IPS-18c (cell line): ENCODE data around the gene TUBGCP2.
"Not testable (repeated sequence)": the region's sequence is repeated elsewhere in the genome, so short reads cannot be mapped to it uniquely, and the experiment has no call there.

Experiments
- H3K4me3 ChIP-seq: 2 replicates; pipeline ENCODE4 v1.7.0; 2013; ENCODE audit warnings: low read depth, mild to moderate bottlenecking, low read length, moderate library complexity; ENCODE audit not compliant: insufficient read depth
- H3K9me3 ChIP-seq: one replicate; pipeline ENCODE4 v1.6.1; 2013; ENCODE audit warnings: mild to moderate bottlenecking, low read length, moderate library complexity; ENCODE audit not compliant: control insufficient read depth, insufficient read depth

TUBGCP2 gene

DNA sequence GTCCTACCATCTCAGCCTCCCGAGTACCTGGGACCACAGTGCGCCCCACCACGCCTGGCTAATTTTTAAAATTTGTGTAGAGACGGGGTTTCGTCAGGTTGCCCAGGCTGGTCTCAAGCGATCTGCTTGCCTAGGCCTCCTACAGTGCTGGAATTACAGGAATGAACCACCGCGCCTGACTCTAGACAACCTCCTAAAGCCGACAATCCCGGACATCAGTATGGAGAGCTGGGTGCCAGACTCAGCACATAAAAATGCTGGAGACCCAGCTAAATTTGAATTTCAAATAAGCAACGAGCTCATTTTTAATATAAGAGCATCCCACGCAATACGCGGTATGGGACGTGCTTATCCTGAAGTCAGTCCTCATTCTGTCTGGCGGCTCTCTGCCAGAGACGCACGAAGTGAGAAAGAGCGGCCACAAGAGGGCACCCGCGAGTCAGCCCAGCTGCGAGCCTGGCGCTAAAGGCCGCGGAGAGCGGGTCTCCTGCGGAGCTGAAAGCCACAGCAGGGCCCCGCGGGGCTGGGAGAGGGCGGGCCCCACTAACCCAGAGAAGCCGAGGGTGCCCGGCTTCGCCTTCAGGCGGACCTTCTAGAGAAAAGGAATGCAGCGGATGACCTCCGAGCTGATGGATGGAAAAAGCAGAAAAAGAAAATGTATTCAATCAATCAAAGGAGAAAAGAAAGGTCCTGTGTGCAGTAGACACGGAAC lies 21.0 kb upstream of the TUBGCP2 start:
- no peak overlapping the region for H3K4me3 ChIP-seq

GRCh38 chr10:133328358-133329343 lies 20.0 kb upstream of the TUBGCP2 start:
- Histone ChIP-seq H3K4me3 (no peak overlapping the region), H3K9me3 (peaks cover 5% of the 10 kb centered on the region)

More for the DNA sequence above, 21.0 kb upstream of the TUBGCP2 start:
- H3K9me3 ChIP-seq, result peaks cover 5% of the 10 kb centered on the region

DNA sequence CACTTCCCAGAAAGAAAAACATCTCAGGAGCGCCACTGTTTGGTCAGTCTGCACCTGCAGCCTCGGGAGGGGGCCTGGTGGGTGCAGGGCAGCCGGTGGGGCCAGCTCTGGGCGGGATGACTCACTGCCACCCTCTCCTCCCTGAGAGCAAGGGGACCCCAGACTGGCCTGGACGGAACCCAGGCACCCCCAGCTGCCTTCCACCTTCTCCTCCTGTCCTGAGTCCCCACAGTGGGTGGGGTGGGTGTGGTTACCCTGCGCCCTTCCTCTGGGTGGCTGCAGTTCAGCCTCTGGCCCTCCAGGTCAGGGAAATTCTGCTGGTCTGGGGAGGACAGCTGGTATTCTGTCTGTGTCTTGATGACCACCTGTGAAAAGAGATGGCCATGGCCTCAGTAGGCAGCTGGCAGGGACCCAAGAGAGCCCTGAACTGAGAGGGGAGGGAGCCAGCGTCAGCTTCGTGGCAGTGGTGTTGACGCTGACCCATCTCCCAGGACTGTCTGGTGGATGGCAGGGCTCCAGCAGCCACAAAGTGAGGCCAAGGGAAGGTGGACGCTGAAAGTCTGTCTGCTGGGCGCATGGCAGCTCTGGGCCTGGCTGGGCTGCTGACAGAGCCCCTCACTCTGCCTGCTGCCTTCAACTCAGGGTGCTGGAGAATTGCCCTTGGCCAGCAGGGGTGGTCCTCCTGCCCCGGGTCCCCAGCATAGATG lies 19.1 kb upstream of the TUBGCP2 start:
- peaks cover 5% of the 10 kb centered on the region for H3K9me3 ChIP-seq
- no peak overlapping the region for H3K4me3 ChIP-seq

DNA sequence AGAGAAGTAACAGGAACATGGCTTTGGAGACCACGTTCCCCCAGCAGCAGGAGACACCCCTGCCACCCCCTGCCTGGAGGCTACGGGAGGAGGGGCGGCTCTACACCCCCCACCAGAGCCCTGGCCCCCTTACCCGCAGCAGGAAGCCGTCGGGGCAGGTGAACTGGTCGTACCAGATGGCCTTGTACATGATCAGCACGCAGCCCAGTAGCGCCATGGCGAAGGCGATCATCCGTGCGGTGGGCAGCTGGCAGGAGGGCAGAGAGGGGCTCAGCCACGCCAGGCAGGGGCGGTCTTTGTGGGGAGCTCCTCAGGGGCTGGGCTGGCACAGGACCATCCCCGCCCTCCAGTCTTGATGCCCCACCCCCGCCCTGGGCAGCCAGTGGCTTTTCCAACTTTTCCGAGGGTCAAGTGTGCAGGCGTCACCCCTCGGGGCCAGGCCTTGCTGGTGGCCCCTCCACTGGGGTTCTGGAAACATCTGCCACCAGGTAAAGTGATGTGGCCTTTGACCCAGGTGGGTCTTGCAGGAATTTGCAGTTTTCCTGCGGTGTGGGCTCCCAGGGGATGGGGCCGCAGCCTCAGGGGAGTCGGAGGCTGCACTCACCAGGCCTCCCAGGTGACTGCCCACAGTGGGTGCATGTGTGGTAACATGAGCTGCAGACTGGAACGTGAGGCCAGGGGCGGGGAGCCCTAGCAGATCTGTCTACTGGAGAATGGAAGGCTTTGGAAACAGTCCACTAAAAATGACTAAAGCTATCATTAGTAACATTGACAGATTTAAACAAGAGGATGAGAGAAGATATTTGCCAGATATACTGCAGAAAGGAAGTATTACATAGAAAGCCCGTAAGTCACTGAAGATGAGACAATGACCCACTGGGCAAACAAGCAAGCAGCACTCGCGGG lies 18.3 kb upstream of the TUBGCP2 start:
- no peak overlapping the region for H3K4me3 ChIP-seq
- H3K9me3 ChIP-seq, result peaks cover 3% of the 10 kb centered on the region

- peak overlapping the region; percentile 49 for H3K4me3 ChIP-seq
- H3K9me3 ChIP-seq, result no peaks in the 10 kb centered on the region
Observed at GRCh38 chr10:133326223-133326551, 17.5 kb upstream of the TUBGCP2 start.

DNA sequence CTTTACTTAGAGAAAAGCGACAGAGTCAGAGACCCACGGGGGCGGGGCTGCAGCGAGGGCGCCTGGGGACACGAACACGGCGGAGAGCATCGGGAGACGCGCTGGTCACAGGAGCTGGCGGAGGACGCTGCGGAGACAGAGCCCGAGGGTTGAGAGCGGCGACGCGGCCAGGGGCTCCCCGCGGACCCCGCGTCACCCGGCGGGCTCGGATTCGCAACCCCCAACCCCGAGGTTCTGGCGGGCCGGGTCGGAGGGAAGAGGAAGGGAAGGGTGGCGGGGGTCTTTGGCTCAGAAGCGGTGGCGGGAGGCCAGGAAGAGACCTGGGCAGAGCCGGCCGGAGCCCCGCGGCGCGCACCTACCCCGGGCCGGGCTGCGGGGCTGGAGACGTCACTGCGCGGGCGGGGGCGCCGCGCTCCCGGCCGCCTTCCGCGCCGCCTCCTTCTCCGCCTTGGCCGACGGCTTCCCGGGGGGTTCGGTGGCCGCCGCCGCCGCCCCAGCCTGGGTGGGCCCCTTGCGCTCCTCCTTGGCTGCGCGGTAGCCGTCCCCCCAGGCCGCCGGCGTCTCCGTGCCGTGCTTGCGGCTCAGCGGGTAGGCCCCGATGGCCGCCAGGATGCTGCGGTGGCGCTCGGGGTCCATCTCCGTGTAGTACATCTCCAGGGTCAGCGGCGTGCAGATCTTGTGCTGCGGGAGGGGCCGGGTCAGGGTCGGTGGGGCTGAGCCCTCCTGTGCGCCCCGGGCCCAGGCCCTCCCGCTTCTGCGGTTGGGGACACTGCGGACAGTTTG lies 17.0 kb upstream of the TUBGCP2 start:
- Histone ChIP-seq H3K4me3 (peak overlapping the region; percentile 49), H3K9me3 (no peaks in the 10 kb centered on the region)

- Histone ChIP-seq H3K9me3 (no peaks in the 10 kb centered on the region), H3K4me3 (peak overlapping the region; percentile 49; the same call in 1 of the 2 replicates)
Observed at GRCh38 chr10:133324857-133325260, 16.2 kb upstream of the TUBGCP2 start.

DNA sequence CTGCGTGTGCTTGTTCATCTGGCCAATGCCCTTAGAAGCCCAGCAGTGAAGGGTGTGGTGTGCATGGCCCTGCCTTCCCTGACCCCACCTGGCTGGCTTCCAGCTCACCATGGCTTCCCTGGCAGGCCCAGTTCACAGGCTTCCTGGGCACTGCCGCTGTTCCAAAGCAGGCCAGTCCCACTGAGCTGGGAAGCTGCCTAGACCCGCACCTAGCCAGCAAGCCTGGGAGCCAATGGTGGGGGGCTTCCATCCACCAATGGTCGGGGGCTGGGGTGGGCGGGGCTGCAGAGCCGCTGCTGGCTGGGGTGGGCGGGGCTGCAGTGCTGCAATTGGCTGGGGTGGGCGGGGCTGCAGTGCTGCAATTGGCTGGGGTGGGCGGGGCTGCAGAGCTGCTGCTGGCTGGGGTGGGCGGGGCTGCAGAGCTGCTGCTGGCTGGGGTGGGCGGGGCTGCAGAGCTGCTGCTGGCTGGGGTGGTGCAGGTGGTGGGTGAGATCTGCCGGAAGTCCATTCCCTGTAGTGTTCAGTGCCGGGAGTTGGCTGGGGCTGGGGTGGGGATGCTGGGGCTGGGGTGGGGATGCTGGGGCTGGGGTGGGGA lies 15.6 kb upstream of the TUBGCP2 start:
- H3K9me3 ChIP-seq, result no peaks in the 10 kb centered on the region
- peak overlapping the region; percentile 31; the same call in 1 of the 2 replicates for H3K4me3 ChIP-seq

GRCh38 chr10:133322064-133322709 lies 13.5 kb upstream of the TUBGCP2 start:
- not testable (repeated sequence) for H3K4me3 ChIP-seq, H3K9me3 ChIP-seq

- not testable (repeated sequence) for H3K4me3 ChIP-seq, H3K9me3 ChIP-seq
Observed at GRCh38 chr10:133320852-133321422, 12.3 kb upstream of the TUBGCP2 start.

DNA sequence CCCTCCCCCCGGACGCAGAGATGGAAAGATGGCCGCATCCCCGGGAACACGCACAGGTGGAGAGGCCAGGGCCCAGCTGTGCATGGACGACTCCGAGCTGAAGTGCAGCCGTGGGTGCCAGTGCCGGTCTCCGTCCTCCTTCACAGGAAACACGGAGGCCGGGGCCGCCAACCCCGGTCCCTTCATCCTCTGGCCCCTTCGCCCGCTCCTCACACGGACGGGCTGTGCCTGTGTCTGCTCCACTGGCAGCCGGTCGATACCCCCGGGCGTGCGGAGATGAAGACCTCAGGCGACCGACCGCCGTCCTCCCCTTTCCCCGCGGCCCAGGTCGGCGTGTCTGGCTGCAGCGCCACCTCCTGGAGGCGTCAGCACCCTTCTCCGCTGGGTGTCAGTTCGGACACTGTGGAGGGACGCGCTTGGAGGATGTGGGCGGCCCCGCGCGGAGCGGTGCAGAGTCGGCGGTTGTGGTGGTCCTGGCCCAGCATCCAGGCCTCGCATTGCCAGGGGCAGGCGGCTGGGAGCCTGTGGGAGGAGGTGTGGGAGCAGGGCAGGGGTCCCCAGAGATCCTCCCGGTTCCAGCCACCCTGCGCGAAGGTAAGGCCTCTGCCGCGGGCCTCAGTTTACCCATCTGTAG lies 9.9 kb upstream of the TUBGCP2 start:
- Histone ChIP-seq H3K9me3 (no peaks in the 10 kb centered on the region), H3K4me3 (peak overlapping the region; percentile 64)

DNA sequence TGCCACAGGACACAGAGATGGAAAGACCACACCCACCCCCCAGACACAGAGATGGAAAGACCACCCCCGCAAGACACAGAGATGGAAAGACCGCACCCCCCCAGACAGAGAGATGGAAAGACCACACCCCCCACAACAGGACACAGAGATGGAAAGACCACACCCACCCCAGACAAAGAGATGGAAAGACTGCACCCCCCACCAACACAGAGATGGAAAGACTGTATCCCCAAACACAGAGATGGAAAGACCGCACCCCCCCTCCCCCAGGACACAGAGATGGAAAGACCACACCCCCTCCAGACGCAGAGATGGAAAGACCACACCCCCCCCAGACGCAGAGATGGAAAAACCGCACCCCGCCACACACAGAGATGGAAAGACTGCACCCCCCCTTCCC lies 8.1 kb upstream of the TUBGCP2 start:
- Histone ChIP-seq H3K4me3 (no peak overlapping the region), H3K9me3 (no peaks in the 10 kb centered on the region)

GRCh38 chr10:133316266-133316665 lies 7.6 kb upstream of the TUBGCP2 start:
- no peaks in the 10 kb centered on the region for H3K9me3 ChIP-seq
- no peak overlapping the region for H3K4me3 ChIP-seq

GRCh38 chr10:133315847-133316246 lies 7.2 kb upstream of the TUBGCP2 start:
- Histone ChIP-seq H3K9me3 (no peaks in the 10 kb centered on the region), H3K4me3 (no peak overlapping the region)

GRCh38 chr10:133314911-133315310 lies 6.2 kb upstream of the TUBGCP2 start:
- Histone ChIP-seq H3K9me3 (no peaks in the 10 kb centered on the region), H3K4me3 (no peak overlapping the region)
